Pancreas (tissue), 10 donors: ENCODE measurements around the gene FAM210A. TPM values are rescaled to one million over a fixed set of nuclear protein-coding genes. Genes with fewer than 3 reads are reported as not detected.
"Not testable (repeated sequence)": the region's sequence is repeated elsewhere in the genome, so short reads cannot be mapped to it uniquely, and the experiment has no call there.

Source experiments
- ATAC-seq, 4 donors: fragments of 200-7000 bp; cut with Tn5 transposase; one replicate each; pipeline versions ENCODE4 v1.8.0 to v1.9.1; 2020; ENCODE audit warnings: mild to moderate bottlenecking in 4 of 4, moderate library complexity in 4 of 4
- DNase-seq, 6 donors: peaks; one replicate each; pipeline ENCODE4 v3.0.0-alpha.2; 2020
- FAIRE-seq: peaks from 2 replicates; lab custom pipeline; 2012; peaks lifted over from hg19 to GRCh38; lab: Jason Lieb, UNC
- H3K27ac ChIP-seq, 4 donors: fragments of 200-600 bp; sonication (generic); 1 replicate in 3 of 4; 2 replicates in 1 of 4; pipeline versions ENCODE4 v1.5.0 to v1.8.0; 2020
- H3K27me3 ChIP-seq, 4 donors: fragments of 200-600 bp; one replicate each; pipeline ENCODE4 v1.8.0; 2021
- H3K36me3 ChIP-seq, 3 donors: fragments of 200-600 bp; sonication (generic) in 1 of 3; one replicate each; pipeline versions ENCODE4 v1.5.0 to v1.8.0; 2020 to 2021
- H3K4me1 ChIP-seq, 3 donors: fragments of 200-600 bp; one replicate each; pipeline ENCODE4 v1.8.0; 2021
- H3K4me3 ChIP-seq, 4 donors: fragments of 200-600 bp; sonication (generic) in 2 of 4; one replicate each; pipeline versions ENCODE4 v1.5.0 to v1.8.0; 2020 to 2021
- H3K9me3 ChIP-seq, 4 donors: fragments of 200-600 bp; one replicate each; pipeline ENCODE4 v1.8.0; 2021
- WGBS, 2 donors: extraction: QIAGEN DNeasy Blood & Tissue Kit; methylation state at CpG; one replicate each; pipeline ENCODE4 v1.1.7; 2013; 5-methylcytosine and 5-hydroxymethylcytosine counted together
- intact Hi-C, 3 donors: fragments of 100-400 bp; cut with DNase I; formaldehyde crosslinking; loops; one replicate each; pipeline versions ENCODE4 v1.11.1 to v1.14.2; 2022
- polyA plus RNA-seq, 2 donors: library from polyadenylated mRNA; stranded (reverse); fragments of 200-250 nt; gene quantifications; one replicate each; pipeline ENCODE4 v1.2.3, GENCODE V29; 2013
- total RNA-seq, 6 donors: library from RNA; stranded (reverse); fragmentation: NEBNext Ultra II Directional in 4 of 6; extraction: Animal tissue kit (Norgen Biotek cat#: 25700) in 4 of 6; gene quantifications; one replicate each; pipeline versions ENCODE4 v1.2.1 to v1.2.4, GENCODE V29; 2021 to 2023
- TF ChIP-seq, protein P1 (sequence below), 4 donors: fragments of 200-600 bp; sonication (generic) in 3 of 4; IDR thresholded peaks; one replicate each; pipeline versions ENCODE4 v1.5.0 to v1.8.0; 2021; ENCODE audit warnings: antibody characterized with exemption in 4 of 4
- donor health status: healthy with polysubstance abuse.
- donor health status: DM: no; HTN: no; CAD: no; lungs with moderate emphysema.
- donor health status: DM: no; HTN: no; CAD: no.
- donor health status: control.
- donor health status: control.
- donor health status: Bipolar disorder and iron deficiency.
- donor health status: DM: yes; HTN: yes; CAD: no.
- donor health status: DM: no; HTN: no; CAD: no.
- donor health status: DM: no; HTN: no; CAD: no.
- donor health status: DM: yes; HTN: yes; CAD: no.

FAM210A gene
- total and polyA plus RNA-seq, 8 donors = 1.5 to 7.2 (median 3.1) TPM

DNA sequence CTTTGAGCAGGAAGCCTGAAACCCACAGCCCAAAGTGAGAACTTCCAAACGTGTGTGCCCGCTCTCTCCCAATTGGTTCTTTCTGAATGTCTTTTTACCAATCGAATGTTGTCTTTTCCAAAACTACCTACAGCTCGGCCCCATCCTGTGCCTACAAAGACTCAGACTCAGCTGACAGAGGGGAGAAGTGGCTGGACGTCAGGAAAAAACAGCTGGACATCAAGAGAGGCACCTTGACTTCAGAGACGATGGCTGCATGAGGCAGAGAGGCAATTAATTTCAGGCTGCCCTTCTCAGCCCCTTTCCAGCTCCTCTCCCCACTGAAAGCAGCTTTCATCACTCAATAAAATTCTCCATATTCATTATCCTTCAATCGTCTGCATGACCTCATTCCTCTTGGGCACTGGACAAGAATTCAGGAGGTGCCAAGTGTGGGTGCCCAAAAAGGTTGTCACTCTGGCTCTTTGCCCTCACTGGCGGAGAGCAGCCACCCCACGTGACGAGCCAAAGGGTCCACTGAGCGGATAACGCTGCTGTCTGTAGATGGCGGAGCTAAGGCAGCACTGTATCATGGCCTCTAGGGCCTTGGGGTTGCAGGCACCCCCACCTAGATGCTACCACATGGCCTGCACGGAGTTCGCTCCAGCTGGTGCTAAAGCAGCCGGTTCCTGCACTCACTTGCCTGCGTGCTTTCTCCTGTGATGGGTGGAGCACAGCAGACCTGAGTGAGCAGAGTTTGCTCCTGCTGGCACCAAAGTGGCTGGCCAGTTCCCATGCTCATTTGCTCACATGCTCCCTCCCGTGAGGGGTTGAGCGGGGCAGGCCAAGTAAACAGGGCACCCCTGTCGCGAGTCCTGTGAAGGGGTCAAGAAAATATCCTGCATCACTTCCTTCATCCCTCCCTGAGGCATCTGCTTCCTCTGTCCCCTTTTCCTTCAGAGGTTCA is 37.9 kb downstream of the FAM210A start:
- intact Hi-C loops = no loop called here
- Histone ChIP-seq H3K4me1 (no peaks in the 10 kb centered on the region), H3K27ac (no peak overlapping the region), H3K9me3 (no peaks in the 10 kb centered on the region), H3K27me3 (no peaks in the 10 kb centered on the region), H3K36me3 (no peaks in the 10 kb centered on the region), H3K4me3 (no peak overlapping the region)
- TF ChIP-seq, protein P1, sequence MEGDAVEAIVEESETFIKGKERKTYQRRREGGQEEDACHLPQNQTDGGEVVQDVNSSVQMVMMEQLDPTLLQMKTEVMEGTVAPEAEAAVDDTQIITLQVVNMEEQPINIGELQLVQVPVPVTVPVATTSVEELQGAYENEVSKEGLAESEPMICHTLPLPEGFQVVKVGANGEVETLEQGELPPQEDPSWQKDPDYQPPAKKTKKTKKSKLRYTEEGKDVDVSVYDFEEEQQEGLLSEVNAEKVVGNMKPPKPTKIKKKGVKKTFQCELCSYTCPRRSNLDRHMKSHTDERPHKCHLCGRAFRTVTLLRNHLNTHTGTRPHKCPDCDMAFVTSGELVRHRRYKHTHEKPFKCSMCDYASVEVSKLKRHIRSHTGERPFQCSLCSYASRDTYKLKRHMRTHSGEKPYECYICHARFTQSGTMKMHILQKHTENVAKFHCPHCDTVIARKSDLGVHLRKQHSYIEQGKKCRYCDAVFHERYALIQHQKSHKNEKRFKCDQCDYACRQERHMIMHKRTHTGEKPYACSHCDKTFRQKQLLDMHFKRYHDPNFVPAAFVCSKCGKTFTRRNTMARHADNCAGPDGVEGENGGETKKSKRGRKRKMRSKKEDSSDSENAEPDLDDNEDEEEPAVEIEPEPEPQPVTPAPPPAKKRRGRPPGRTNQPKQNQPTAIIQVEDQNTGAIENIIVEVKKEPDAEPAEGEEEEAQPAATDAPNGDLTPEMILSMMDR (IDR thresholded peaks at IDR 0.05) = no peak
- FAIRE-seq (no peak), DNase-seq (no peak), ATAC-seq (no peak)
- 90 to 94% methylated on average over 21 of the region's 21 CpGs for WGBS, 2 donors

DNA sequence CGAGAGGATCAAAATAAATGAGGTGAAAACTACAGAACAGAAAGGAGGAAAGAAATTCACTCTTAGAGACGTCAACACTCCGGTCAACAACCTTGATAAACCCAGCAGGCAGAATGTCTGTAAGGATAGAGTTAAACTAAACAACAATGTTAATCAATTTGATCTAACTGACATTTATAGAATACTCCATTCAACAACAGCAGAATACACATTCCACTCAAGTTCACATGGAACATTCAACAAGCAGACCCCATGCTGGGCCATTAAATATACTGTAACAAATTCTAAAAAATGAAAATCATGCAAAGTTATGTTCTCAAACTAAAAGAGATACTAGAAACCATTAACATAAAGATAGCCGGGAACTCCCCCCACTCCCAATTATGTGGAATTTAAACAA is 41.8 kb downstream of the FAM210A start:
- FAIRE-seq = no peak

DNA sequence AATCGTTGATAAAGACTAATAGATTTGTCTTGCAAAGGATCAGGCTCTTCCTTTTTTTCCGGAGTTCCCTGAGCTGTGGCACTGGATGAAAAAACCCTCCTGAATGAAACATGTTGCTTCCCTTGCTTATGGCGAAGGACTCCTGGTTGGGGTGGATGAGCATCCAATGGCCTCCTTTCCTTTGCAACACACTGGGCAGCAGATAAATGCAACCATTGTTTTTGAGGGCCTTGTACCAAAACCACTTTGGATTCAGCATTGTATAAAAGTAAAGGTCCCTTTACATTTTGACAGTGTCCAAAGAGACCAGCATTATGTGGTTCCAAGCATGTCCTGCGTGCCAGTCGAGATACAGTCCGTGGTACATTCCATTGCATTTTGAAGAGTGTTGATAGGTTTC is 44.7 kb downstream of the FAM210A start:
- WGBS, 2 donors = 90 to 95% methylated on average over 6 of the region's 6 CpGs
- no peak for FAIRE-seq

More for the DNA sequence above, 41.8 kb downstream of the FAM210A start:
- ATAC-seq = no peak
- Histone ChIP-seq H3K27me3 (no peaks in the 10 kb centered on the region), H3K27ac (no peak overlapping the region), H3K36me3 (no peaks in the 10 kb centered on the region), H3K4me1 (no peaks in the 10 kb centered on the region), H3K4me3 (no peak overlapping the region), H3K9me3 (no peaks in the 10 kb centered on the region)
- no peak for DNase-seq
- intact Hi-C loops = no loop called here
- TF ChIP-seq, protein P1 (IDR thresholded peaks at IDR 0.05) = no peak
- WGBS, 2 donors = 94 to 96% methylated on average over 4 of the region's 4 CpGs

DNA sequence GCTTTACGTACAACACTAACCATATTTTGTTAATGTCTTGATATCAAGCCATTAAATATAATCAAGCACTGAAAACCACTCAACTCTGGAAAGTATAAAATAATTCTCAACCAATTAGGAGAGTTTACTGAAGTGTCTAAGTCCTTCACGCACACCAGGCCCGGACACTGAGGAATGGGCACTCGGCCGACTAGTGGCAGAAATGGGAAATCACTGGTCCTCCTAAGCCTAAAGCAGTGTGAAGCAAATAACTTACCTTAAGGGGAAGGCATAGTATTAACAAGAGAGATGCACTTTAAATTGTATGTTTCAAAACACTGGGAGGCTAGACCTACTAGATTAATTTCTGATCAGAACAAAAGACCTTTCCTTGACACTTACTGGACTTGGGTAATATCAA is 45.7 kb downstream of the FAM210A start:
- no peaks in the 10 kb centered on the region for H3K4me1 ChIP-seq
- no peaks in the 10 kb centered on the region for H3K9me3 ChIP-seq
- no peaks in the 10 kb centered on the region for H3K36me3 ChIP-seq
- intact Hi-C loops = no loop called here
- TF ChIP-seq, protein P1 (IDR thresholded peaks at IDR 0.05) = peak in 1 of 4 donors; percentile 9
- FAIRE-seq (no peak), ATAC-seq (peak in 1 of 4 donors; percentile 43), DNase-seq (no peak)
- no peak overlapping the region for H3K27ac ChIP-seq
- 67 to 83% methylated on average over 5 of the region's 5 CpGs for WGBS, 2 donors
- H3K27me3 ChIP-seq = no peaks in the 10 kb centered on the region
- no peak overlapping the region for H3K4me3 ChIP-seq

More for the DNA sequence above, 44.7 kb downstream of the FAM210A start:
- intact Hi-C loops = no loop called here
- TF ChIP-seq, protein P1 (IDR thresholded peaks at IDR 0.05) = no peak
- Histone ChIP-seq H3K9me3 (no peaks in the 10 kb centered on the region), H3K27ac (no peak overlapping the region), H3K4me1 (no peaks in the 10 kb centered on the region), H3K27me3 (no peaks in the 10 kb centered on the region), H3K4me3 (no peak overlapping the region), H3K36me3 (no peaks in the 10 kb centered on the region)
- DNase-seq (no peak), ATAC-seq (no peak)

DNA sequence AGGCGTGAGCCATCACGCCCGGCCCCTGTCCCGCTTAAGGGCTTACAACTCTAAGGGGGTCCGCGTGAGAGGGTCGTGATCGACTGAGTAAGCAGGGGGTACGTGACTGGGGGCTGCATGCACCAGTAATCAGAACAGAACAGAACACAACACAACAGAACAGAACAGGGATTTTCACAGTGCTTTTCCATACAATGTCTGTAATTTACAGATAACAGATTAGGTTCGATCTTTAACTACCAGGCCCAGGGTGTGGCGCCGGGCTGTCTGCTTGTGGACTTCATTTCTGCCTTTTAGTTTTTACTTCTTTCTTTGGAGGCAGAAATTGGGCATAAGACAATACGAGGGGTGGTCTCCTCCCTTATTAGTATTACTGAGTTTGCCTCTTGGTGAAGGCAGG is 49.0 kb downstream of the FAM210A start:
- H3K36me3 ChIP-seq, H3K27me3 ChIP-seq, H3K4me1 ChIP-seq, ATAC-seq, H3K4me3 ChIP-seq, DNase-seq, FAIRE-seq, H3K9me3 ChIP-seq, intact Hi-C loops, H3K27ac ChIP-seq: not testable (repeated sequence)
- WGBS, 2 donors = 98 to 99% methylated on average over 13 of the region's 13 CpGs
